ENCODE data around the gene SC5D. TPM values are rescaled to one million over a fixed set of nuclear protein-coding genes. Genes with fewer than 3 reads are reported as not detected.

The SC5D gene
- total and polyA plus RNA-seq, 4 donors = 29.4 to 91.5 (median 44.1) TPM

GRCh38 chr11:121330614-121331435 is 38.3 kb downstream of the SC5D start:
- no peak for ATAC-seq (ENCODE audit: insufficient read depth, low FRiP score)
- TF ChIP-seq CTCF (IDR thresholded peaks at IDR 0.05; ENCODE audit: control extremely low read depth, extremely low read depth) = no peak
- 87 to 90% methylated on average over 19 of the region's 19 CpGs for WGBS, 2 donors

GRCh38 chr11:121334973-121335710 is 42.6 kb downstream of the SC5D start:
- Histone ChIP-seq H3K27ac (ENCODE audit: low read depth in 1 of 2, low read length in 1 of 2) (no peak overlapping the region), H3K4me3 (no peak overlapping the region), H3K27me3 (ENCODE audit: control insufficient read depth in 3 of 3, insufficient read depth in 3 of 3, low read length in 2 of 3) (no peaks in the 10 kb centered on the region), H3K4me1 (ENCODE audit: control insufficient read depth in 5 of 5, insufficient read depth in 5 of 5, low read length in 5 of 5) (peaks cover 0 to 33% (median 14%) of the 10 kb centered on the region in 5 donors), H3K36me3 (ENCODE audit: control insufficient read depth in 4 of 4, insufficient read depth in 4 of 4, low read length in 4 of 4) (no peaks in the 10 kb centered on the region), H3K9me3 (ENCODE audit: control insufficient read depth in 4 of 4, insufficient read depth in 3 of 4, low read length in 3 of 4) (peaks cover 0 to 3% (median 0%) of the 10 kb centered on the region in 4 donors), H3K9ac (ENCODE audit: insufficient read depth in 1 of 2, low read length in 2 of 2) (no peak overlapping the region)
- no peak for TF ChIP-seq CTCF (IDR thresholded peaks at IDR 0.05; ENCODE audit: control extremely low read depth, extremely low read depth)
- no peak for ATAC-seq (ENCODE audit: insufficient read depth, low FRiP score)
- WGBS, 2 donors = 74 to 84% methylated on average over 7 of the region's 7 CpGs
- DNase-seq = no peak

More at GRCh38 chr11:121330614-121331435, 38.3 kb downstream of the SC5D start:
- Histone ChIP-seq H3K9me3 (ENCODE audit: control insufficient read depth in 4 of 4, insufficient read depth in 3 of 4, low read length in 3 of 4) (peaks cover 0 to 3% (median 0%) of the 10 kb centered on the region in 4 donors), H3K27ac (ENCODE audit: low read depth in 1 of 2, low read length in 1 of 2) (no peak overlapping the region), H3K9ac (ENCODE audit: insufficient read depth in 1 of 2, low read length in 2 of 2) (no peak overlapping the region), H3K36me3 (ENCODE audit: control insufficient read depth in 4 of 4, insufficient read depth in 4 of 4, low read length in 4 of 4) (no peaks in the 10 kb centered on the region), H3K4me3 (no peak overlapping the region), H3K27me3 (ENCODE audit: control insufficient read depth in 3 of 3, insufficient read depth in 3 of 3, low read length in 2 of 3) (no peaks in the 10 kb centered on the region), H3K4me1 (ENCODE audit: control insufficient read depth in 5 of 5, insufficient read depth in 5 of 5, low read length in 5 of 5) (peaks cover 0 to 4% (median 0%) of the 10 kb centered on the region in 5 donors)
- DNase-seq = no peak

- Histone ChIP-seq H3K4me1 (ENCODE audit: control insufficient read depth in 5 of 5, insufficient read depth in 5 of 5, low read length in 5 of 5) (peaks cover 0 to 33% (median 14%) of the 10 kb centered on the region in 5 donors), H3K4me3 (no peak overlapping the region), H3K27me3 (ENCODE audit: control insufficient read depth in 3 of 3, insufficient read depth in 3 of 3, low read length in 2 of 3) (no peaks in the 10 kb centered on the region), H3K27ac (ENCODE audit: low read depth in 1 of 2, low read length in 1 of 2) (no peak overlapping the region), H3K9ac (ENCODE audit: insufficient read depth in 1 of 2, low read length in 2 of 2) (no peak overlapping the region), H3K9me3 (ENCODE audit: control insufficient read depth in 4 of 4, insufficient read depth in 3 of 4, low read length in 3 of 4) (peaks cover 0 to 3% (median 0%) of the 10 kb centered on the region in 4 donors), H3K36me3 (ENCODE audit: control insufficient read depth in 4 of 4, insufficient read depth in 4 of 4, low read length in 4 of 4) (no peaks in the 10 kb centered on the region)
- DNase-seq = no peak
- ATAC-seq (ENCODE audit: insufficient read depth, low FRiP score) = no peak
- TF ChIP-seq CTCF (IDR thresholded peaks at IDR 0.05; ENCODE audit: control extremely low read depth, extremely low read depth) = no peak
- WGBS, 2 donors = 57 to 74% methylated on average over 6 of the region's 6 CpGs
Observed at GRCh38 chr11:121336279-121336937, 43.8 kb downstream of the SC5D start.
